Gastroesophageal sphincter (tissue), 4 donors: Measurements from ENCODE around the gene IER5L. TPM values are rescaled to one million over a fixed set of nuclear protein-coding genes. Genes with fewer than 3 reads are reported as not detected.

Experiments used
- ATAC-seq: fragments of 150-250 bp; one replicate; pipeline ENCODE4 v1.9.1; 2016; ENCODE audit warnings: mild to moderate bottlenecking, moderate library complexity
- H3K27ac ChIP-seq, 4 donors: fragments of 200-600 bp; sonication (generic) in 3 of 4; 1 replicate in 3 of 4; 2 replicates in 1 of 4; pipeline ENCODE4 v1.5.1; 2016 to 2019
- H3K27me3 ChIP-seq: fragments of 200-600 bp; sonication (generic); one replicate; pipeline ENCODE4 v1.5.1; 2019
- H3K36me3 ChIP-seq, 2 donors: fragments of 200-600 bp; sonication (generic); one replicate each; pipeline ENCODE4 v1.5.1; 2019; ENCODE audit warnings: control low read depth in 1 of 2
- H3K4me1 ChIP-seq, 3 donors: fragments of 200-600 bp; sonication (generic); 1 replicate in 2 of 3; 2 replicates in 1 of 3; pipeline ENCODE4 v1.5.1; 2016 to 2019; ENCODE audit warnings: control low read depth in 2 of 3
- H3K4me3 ChIP-seq, 2 donors: fragments of 200-600 bp; sonication (generic); one replicate each; pipeline ENCODE4 v1.5.1; 2019; ENCODE audit warnings: mild to moderate bottlenecking in 1 of 2, moderate library complexity in 1 of 2
- H3K9me3 ChIP-seq, 3 donors: fragments of 200-600 bp; sonication (generic); one replicate each; pipeline ENCODE4 v1.5.1; 2017 to 2019; ENCODE audit warnings: control low read depth in 2 of 3
- CTCF ChIP-seq, 4 experiments: fragments of 200-600 bp in 2 of 4; fragments of 450-650 bp in 2 of 4; sonication (generic) in 1 of 4; IDR thresholded peaks; one replicate each; pipeline ENCODE4 v1.5.1; 2017 to 2019; ENCODE audit warnings: antibody characterized with exemption in 4 of 4, mild to moderate bottlenecking in 2 of 4, moderate library complexity in 2 of 4
- EP300 ChIP-seq: sonication (generic); formaldehyde crosslinking; IDR thresholded peaks from one replicate; pipeline ENCODE4 v1.6.1; 2017; ENCODE audit warnings: antibody characterized with exemption, mild to moderate bottlenecking
- POLR2A ChIP-seq, 2 donors: fragments of 450-650 bp; IDR thresholded peaks; one replicate each; pipeline ENCODE4 v1.6.1; 2017; ENCODE audit warnings: antibody characterized with exemption in 2 of 2, mild to moderate bottlenecking in 2 of 2, moderate library complexity in 1 of 2
- POLR2AphosphoS5 ChIP-seq: sonication (generic); formaldehyde crosslinking; IDR thresholded peaks from one replicate; pipeline ENCODE4 v1.6.1; 2017; ENCODE audit warnings: antibody characterized with exemption
- WGBS, 2 donors: methylation state at CpG; one replicate each; pipeline ENCODE4 v1.1.5; 2018; ENCODE audit warnings: low coverage in 1 of 2; 5-methylcytosine and 5-hydroxymethylcytosine counted together
- total RNA-seq, 4 donors: library from RNA; depleted of rRNA; stranded (reverse); fragments of >200 nt; gene quantifications; one replicate each; pipeline ENCODE4 v1.1.0, GENCODE V29; 2016

IER5L gene
- total RNA-seq, 4 donors from 2014 or later = 7.4 to 14.3 (median 10.4) TPM

DNA sequence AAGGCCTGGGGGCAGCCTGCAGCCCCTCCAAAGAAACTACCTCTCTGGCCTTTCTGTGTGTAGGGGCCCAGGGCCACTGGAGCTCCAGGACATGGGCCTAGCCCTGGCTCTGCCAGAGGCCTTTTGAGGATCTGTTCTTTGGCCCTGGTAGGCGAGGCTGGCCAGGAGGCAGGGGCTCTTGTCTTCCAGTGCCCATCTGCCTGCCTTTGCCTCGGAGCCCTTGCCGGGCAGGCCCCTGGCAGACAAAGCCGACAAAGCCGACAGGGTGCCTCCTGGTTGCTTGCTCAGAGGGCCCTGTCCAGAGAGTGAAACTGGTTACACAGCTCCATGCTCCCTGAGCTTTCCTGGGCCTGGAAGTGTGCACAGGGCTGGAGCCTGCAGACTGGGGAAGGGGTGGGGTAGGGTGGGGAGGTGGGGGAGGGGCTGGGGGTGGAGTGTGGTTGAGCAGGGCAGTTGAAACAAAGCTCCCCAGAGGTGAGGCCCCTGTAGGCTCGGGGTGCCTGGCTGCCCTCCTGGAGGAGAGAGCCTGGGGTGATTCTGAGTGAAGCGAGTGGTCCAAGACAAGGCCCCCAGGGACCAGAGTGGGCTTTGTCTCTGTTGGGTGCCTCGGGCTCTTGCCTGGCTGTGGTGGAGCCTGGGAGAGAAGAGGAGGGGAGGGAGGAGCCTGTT is 37.5 kb downstream of the IER5L start:
- no peak for ATAC-seq
- WGBS, 2 donors = 0 to 11% methylated on average over 1 to 3 of the region's 8 CpGs
- peak overlapping the region; percentile 41 to 55 for H3K4me3 ChIP-seq
- H3K36me3 ChIP-seq = peaks cover 0 to 35% of the 10 kb centered on the region in 2 donors
- no peaks in the 10 kb centered on the region for H3K27me3 ChIP-seq
- peak overlapping the region; percentile 95 to 100 (median 97) for H3K27ac ChIP-seq
- TF ChIP-seq EP300 (no peak), POLR2A (IDR thresholded peaks at IDR 0.05) (peak in 1 of 2 donors; percentile 3)
- no peaks in the 10 kb centered on the region for H3K9me3 ChIP-seq
- peaks cover 14 to 87% (median 73%) of the 10 kb centered on the region in 3 donors for H3K4me1 ChIP-seq

DNA sequence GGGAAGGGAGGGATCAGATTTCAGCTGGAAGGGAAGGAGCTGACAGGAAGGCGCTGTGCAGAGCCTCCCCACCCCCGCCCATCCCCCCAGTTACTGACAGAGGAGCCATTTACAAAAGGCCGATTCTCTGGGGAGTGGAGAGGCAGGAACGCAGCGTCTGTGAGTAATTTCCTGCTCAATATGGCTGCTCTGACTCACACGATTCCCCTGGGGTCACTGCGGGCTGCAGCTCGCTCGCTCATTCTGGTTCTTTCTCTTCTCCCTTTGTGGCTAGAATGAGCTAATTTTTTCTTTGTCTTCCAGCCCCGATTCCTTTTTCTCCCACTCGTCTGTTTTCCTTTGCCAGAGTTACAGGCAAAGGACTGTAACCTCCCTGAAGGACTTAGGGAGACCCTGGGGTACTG is 38.1 kb downstream of the IER5L start:
- 0% methylated on average over 7 to 10 of the region's 11 CpGs for WGBS, 2 donors
- ATAC-seq = peak; percentile 84
- Histone ChIP-seq H3K36me3 (peaks cover 0 to 40% of the 10 kb centered on the region in 2 donors), H3K27me3 (no peaks in the 10 kb centered on the region), H3K4me1 (peaks cover 14 to 81% (median 68%) of the 10 kb centered on the region in 3 donors), H3K4me3 (peak overlapping the region; percentile 41 to 55), H3K9me3 (no peaks in the 10 kb centered on the region), H3K27ac (peak overlapping the region; percentile 95 to 100 (median 97))
- peak; percentile 8 to 38 for TF ChIP-seq POLR2A (IDR thresholded peaks at IDR 0.05)
- peak; percentile 92 for TF ChIP-seq POLR2AphosphoS5
- TF ChIP-seq EP300 = no peak

- H3K9me3 ChIP-seq = no peaks in the 10 kb centered on the region
- peak; percentile 44 for ATAC-seq
- 0% methylated on average over 2 of the region's 13 CpGs; no CpG with 5 or more reads in 1 of the 2 donors for WGBS, 2 donors
- H3K4me3 ChIP-seq = peak overlapping the region; percentile 14 to 55
- no peaks in the 10 kb centered on the region for H3K27me3 ChIP-seq
- H3K36me3 ChIP-seq = peaks cover 0 to 46% of the 10 kb centered on the region in 2 donors
- TF ChIP-seq POLR2AphosphoS5 (peak; percentile 39), EP300 (no peak), POLR2A (IDR thresholded peaks at IDR 0.05) (no peak), CTCF (IDR thresholded peaks at IDR 0.05) (peak in 3 of 4 experiments; percentile 92 to 98 (median 98))
- peak overlapping the region; percentile 68 to 100 (median 96) for H3K27ac ChIP-seq
- peaks cover 14 to 75% (median 65%) of the 10 kb centered on the region in 3 donors for H3K4me1 ChIP-seq
Measured at GRCh38 chr9:129139233-129139992, 38.6 kb downstream of the IER5L start.

DNA sequence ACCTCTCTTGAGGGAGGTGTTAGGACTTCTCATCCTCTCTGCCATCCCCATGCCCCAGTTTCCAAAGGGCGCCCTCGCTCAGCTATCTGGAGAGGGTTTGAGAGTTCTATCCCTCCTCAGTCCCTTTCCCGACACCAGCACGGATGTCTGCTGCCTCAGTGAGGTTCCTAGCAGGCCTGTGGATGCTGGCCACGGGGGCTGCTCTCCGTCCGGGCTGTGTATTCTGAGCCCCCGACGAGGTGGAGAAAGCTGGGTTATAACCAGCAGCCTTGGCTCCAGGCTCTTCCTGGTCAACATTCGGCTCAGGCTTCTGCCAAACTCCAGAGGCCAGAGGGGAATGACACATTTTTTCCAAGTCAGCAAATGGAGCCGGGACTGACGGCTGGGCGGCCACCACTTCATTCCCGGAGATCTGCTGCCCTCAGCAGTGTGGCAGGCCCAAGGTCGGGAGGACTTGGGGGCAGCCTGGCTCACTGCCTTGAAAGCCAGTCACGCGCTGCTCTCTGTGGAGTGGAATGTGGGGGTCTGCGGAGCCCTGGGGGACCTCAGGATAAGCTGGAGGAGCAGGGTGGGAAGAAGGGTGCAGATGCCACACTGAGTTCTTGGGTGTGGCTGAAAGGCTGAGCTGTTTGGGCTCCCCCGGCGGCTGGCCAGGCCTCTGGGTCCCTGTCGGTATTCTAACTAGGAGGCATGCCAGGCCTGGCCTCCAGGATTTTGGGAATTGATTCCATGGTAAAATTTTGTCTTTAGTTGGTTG is 39.4 kb downstream of the IER5L start:
- Histone ChIP-seq H3K27me3 (no peaks in the 10 kb centered on the region), H3K36me3 (peaks cover 0 to 51% of the 10 kb centered on the region in 2 donors), H3K9me3 (no peaks in the 10 kb centered on the region), H3K27ac (peak overlapping the region; percentile 68 to 100 (median 96)), H3K4me3 (peak overlapping the region in 1 of 2 donors; percentile 55), H3K4me1 (peaks cover 14 to 68% (median 57%) of the 10 kb centered on the region in 3 donors)
- peak; percentile 31 for ATAC-seq
- TF ChIP-seq POLR2A (IDR thresholded peaks at IDR 0.05) = no peak
- peak; percentile 73 for TF ChIP-seq POLR2AphosphoS5
- WGBS, 2 donors = 10 to 80% methylated on average over 1 to 4 of the region's 21 CpGs

GRCh38 chr9:129138144-129138462 is 40.0 kb downstream of the IER5L start:
- H3K4me3 ChIP-seq = no peak overlapping the region
- no peaks in the 10 kb centered on the region for H3K9me3 ChIP-seq
- TF ChIP-seq POLR2A (IDR thresholded peaks at IDR 0.05) = no peak
- H3K27me3 ChIP-seq = no peaks in the 10 kb centered on the region
- WGBS, 2 donors = 18% methylated on average over 3 of the region's 9 CpGs; no CpG with 5 or more reads in 1 of the 2 donors
- no peak for ATAC-seq
- H3K27ac ChIP-seq = peak overlapping the region; percentile 68 to 100 (median 96)
- H3K36me3 ChIP-seq = peaks cover 0 to 56% of the 10 kb centered on the region in 2 donors
- peaks cover 10 to 62% (median 52%) of the 10 kb centered on the region in 3 donors for H3K4me1 ChIP-seq

DNA sequence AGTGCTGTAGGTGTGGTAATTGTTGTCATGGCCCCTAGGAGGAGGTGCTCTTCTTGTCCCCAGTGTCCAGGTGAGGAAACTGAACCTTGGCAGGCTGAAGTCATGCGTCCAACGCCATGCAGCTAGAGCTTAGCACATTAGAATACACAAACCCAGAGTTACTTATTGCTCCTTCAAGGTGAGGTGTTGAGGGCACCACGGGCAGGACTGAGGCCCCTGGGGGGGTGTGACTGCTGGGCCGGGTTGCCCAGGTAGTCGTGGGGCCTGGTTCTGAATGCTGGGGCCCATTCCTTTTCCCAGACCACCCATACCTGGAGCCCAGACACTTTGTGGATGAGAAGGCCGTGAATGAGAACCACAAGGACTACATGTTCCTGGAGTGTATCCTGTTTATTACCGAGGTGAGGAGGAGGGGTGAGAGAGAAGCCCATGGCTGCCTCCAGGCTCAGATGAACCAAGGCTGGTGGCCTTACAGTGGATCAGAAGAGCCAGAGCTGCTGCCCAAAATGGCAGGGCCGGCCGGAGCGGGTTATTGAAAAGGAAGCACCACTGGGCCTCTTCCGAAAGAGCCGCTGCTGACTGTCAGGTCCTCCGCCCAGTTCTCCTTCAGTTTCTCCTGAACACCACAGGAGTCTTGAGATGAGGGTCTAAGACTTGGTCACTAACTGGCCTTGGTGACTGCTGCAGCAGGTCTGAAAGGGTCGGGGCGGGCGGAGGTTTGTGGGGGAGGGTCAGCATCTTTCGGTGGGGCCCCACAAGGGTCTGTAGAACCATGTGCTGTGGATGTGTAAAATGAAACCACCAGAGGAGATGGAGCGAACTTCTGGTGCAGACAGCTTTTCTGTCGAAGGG is 40.5 kb downstream of the IER5L start:
- peak overlapping the region in 3 of 4 donors; percentile 95 to 100 (median 97) for H3K27ac ChIP-seq
- peaks cover 0 to 59% of the 10 kb centered on the region in 2 donors for H3K36me3 ChIP-seq
- ATAC-seq = no peak
- H3K27me3 ChIP-seq = no peaks in the 10 kb centered on the region
- 80 to 86% methylated on average over 2 to 4 of the region's 19 CpGs for WGBS, 2 donors
- H3K9me3 ChIP-seq = no peaks in the 10 kb centered on the region
- no peak overlapping the region for H3K4me3 ChIP-seq
- peaks cover 7 to 57% (median 48%) of the 10 kb centered on the region in 3 donors for H3K4me1 ChIP-seq
- TF ChIP-seq CTCF (IDR thresholded peaks at IDR 0.05) = no peak
- no peak for TF ChIP-seq EP300
- no peak for TF ChIP-seq POLR2A (IDR thresholded peaks at IDR 0.05)
- no peak for TF ChIP-seq POLR2AphosphoS5
